HG03196 (cell line): ENCODE measurements around the gene RFX3.

Source experiments
- ATAC-seq: cut with Tn5 transposase; IDR thresholded peaks from one replicate; pipeline ENCODE4 v1.9.1; 2021; ENCODE audit not compliant: unreplicated experiment

Gene RFX3

GRCh38 chr9:3478549-3478953, 47.2 kb downstream of the RFX3 start:
- peak; percentile 37 for ATAC-seq

GRCh38 chr9:3477236-3477834, 48.5 kb downstream of the RFX3 start:
- no peak for ATAC-seq

- no peak for ATAC-seq
These were observed 50.3 kb downstream of the RFX3 start for GRCh38 chr9:3475300-3476020.

- ATAC-seq, result no peak
These were observed 51.0 kb downstream of the RFX3 start for GRCh38 chr9:3474821-3475220.

GRCh38 chr9:3473405-3473804, 52.4 kb downstream of the RFX3 start:
- ATAC-seq, result peak; percentile 47

- no peak for ATAC-seq
These were observed 53.9 kb downstream of the RFX3 start for GRCh38 chr9:3471883-3472282.

GRCh38 chr9:3468421-3469205, 57.2 kb downstream of the RFX3 start:
- no peak for ATAC-seq

- peak; percentile 91 for ATAC-seq
These were observed 58.1 kb downstream of the RFX3 start for GRCh38 chr9:3467593-3468219.

- no peak for ATAC-seq
These were observed 61.7 kb downstream of the RFX3 start for GRCh38 chr9:3464033-3464638.

GRCh38 chr9:3458806-3459475, 66.9 kb downstream of the RFX3 start:
- ATAC-seq, result no peak

- no peak for ATAC-seq
These were observed 68.6 kb downstream of the RFX3 start for GRCh38 chr9:3457175-3457574.

GRCh38 chr9:3455717-3456116, 70.1 kb downstream of the RFX3 start:
- no peak for ATAC-seq

- no peak for ATAC-seq
These were observed 70.7 kb downstream of the RFX3 start for GRCh38 chr9:3455094-3455493.

- no peak for ATAC-seq
These were observed 73.8 kb downstream of the RFX3 start for GRCh38 chr9:3451956-3452355.

- ATAC-seq, result no peak
These were observed 78.0 kb downstream of the RFX3 start for GRCh38 chr9:3447788-3448187.

- ATAC-seq, result no peak
These were observed 78.7 kb downstream of the RFX3 start for GRCh38 chr9:3447143-3447542.

- no peak for ATAC-seq
These were observed 79.5 kb downstream of the RFX3 start for GRCh38 chr9:3446313-3446712.

- ATAC-seq, result no peak
These were observed 81.8 kb downstream of the RFX3 start for GRCh38 chr9:3444016-3444415.

GRCh38 chr9:3441197-3441816, 84.5 kb downstream of the RFX3 start:
- ATAC-seq, result peak; percentile 83
